Activated CD4-positive, CD25-positive, alpha-beta regulatory T cell (primary cell): ENCODE measurements around the gene RASL10A.

ENCODE experiments used
- DNase-seq, 4 experiments: peaks; one replicate each; lab custom pipeline; 2025; lab: John Stamatoyannopoulos, UW

RASL10A gene

DNA sequence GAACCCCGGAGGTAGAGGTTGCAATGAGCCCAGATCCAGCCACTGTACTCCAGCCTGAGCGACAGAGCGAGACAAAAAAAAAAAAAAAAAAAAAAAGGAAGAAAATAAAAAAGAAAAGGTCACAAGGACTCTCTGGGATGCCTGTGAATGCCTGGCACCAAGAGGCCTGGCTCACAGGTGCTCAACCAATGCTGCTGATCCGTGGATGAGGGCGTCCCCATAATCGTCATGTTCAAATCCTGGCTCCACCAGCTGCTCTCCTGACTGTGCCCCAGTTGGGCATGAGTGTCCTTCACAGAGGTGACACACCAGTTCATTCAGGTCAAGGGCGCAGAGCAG, 9.7 kb downstream of the RASL10A start:
- DNase-seq: no peak

DNA sequence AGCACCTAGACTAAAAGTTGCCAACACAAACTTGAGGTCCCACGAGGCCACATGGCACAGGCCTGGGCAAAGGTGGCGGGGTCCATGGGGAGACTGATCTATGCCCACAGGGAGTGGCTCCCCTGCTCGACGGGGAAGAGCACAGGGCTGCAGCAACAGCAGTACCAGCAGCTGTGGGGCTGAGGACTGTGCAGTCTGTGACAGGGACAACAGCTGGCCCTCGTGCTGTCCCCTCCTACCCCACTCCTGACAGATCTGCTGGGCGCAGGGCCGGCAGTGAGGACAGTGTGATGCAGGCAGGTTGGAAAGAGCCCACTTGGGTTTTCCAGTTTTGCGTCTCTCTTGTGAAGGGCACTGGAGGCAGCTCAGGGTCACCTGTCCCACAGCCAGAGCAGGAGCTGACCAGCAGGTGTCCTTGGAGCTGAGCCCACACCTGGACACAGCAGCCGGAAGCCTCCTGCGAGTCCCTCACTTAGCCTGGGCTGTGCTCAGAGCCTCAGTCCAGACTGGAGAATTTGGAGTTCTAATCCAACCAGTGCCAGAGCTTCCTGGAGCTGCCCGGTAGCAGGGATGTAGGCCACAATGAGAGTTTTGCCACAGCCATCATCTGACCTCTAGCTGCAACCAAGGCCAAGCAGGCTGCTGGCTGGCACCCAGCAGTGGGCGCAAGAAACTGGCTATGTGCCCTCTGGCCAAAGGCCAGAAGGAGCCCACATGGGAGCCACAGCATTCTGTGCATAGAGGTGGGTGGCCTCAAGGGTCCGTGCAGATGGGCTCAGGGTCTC, 12.6 kb downstream of the RASL10A start:
- no peak for DNase-seq

DNA sequence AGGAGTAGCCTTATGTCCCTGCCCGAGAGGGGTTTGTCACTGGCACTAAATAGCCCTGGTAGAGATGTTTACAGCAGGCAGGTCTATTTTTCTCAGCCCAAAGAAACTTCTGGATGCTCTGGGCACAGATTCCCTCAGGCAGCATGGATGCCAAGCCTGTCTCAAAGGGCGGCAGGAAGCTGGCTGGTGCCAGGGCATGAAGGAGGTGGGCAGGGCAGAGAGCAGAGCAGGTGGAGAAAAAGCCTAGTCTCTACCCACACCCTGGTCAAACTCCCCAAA, 13.2 kb downstream of the RASL10A start:
- DNase-seq: no peak

DNA sequence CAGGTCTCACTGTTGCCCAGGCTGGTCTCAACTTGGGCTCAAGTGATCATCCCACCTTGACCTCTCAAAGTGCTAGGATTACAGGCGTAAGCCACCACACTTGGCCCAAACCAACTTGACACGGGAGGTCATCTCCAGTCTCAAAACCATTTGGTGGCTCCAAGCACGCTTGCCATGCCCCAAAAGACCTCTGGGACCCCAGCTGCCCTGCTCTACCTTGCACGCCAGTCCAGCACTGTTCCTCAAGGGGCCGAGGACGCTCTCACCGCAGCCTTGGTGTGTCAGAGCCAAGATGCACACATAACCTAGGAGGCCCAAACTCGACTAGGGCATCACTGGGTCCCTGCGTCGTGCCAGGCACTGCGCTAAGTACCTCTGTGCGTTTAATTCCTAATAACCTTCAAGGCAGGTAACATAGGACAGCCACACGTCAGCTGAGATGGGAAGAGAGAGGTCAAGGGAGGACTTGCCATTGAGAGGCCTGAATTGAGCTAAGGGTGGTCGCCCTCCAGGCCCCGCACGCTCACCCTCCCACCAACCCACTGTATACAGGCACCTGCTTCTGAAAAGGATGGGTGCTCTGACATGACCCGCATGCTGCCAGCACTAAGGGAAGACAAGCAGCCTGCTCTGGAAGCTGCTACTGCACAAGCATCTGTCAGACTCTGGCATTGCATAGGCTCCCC, 13.6 kb downstream of the RASL10A start:
- DNase-seq: no peak

DNA sequence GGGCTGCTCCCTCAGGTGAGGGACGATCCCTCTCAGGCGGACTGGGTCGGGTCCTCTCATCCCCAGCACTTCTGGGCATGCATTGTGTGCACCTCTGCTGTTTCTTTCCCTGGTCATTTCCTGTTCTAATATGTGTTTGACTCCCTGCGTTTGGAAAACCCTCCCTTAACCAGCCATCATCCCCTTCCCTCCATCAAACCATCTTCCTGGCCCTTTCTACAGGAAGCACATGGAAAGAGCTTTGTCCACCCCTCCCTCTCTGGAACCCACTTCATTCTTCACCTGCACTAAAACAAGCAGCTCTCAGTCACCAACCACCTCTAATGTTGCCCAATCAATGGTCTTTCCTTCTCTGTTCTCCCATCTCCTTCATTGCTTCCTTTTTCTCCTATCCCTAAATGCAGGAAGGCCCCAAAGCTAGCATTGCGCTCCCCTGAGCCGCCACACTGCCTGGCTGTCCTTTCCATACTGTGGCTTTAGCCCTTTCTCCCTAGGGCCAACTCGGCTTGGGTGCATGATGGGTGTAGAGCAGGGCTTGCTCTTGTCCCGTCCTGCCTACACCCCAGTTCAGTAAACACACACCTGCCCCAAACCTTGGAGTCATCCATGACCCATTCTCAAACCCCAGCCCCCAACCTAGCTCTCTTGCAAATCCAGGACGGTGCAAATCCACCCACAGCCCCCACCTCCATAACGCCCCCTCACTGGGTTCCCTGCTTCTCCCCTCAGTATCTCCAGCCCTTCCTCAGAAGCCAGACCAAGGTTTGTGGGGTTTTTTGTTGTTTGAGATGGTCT, 14.5 kb downstream of the RASL10A start:
- no peak for DNase-seq

DNA sequence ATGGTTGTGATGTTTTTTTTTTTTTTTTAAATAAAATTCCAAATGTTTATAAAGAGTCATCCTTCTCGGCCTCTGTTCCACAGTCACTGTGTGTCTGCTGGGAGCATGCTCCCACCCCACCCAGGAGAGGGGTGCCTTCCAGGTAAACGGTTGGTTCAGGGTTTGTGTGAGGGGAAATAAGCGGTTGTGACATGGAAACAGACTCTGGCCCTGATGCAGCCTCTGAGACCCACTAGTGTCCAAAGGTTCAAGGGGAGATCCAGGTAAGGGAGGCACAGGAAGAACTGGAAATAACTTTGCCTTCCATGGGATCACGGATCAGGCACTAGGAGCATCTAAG, 15.1 kb downstream of the RASL10A start:
- no peak for DNase-seq

DNA sequence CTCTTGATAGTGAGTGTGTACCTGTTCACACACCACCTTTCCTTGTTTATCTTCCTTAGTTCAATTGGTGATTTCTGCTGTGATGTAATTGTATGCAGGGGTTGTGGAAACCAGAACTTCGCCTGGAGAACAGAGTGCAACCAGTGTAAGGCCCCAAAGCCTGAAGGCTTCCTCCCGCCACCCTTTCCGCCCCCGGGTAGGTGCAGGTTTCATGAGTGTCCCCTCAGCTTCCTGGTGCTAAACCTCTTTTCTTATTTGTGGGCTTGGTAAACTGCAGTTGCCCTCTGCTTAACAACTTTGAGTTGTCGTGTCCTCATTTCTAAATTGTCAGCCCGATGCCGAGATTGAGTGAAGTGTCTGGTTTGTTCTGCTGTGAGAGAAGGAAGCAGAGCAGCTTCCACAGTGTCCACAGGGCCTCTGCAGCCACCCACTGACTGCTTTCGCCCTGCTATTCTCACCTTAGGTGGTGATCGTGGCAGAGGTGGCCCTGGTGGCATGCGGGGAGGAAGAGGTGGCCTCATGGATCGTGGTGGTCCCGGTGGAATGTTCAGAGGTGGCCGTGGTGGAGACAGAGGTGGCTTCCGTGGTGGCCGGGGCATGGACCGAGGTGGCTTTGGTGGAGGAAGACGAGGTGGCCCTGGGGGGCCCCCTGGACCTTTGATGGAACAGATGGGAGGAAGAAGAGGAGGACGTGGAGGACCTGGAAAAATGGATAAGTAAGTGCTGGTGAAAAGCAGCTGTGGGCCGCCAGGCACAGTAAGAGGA, 16.2 kb downstream of the RASL10A start:
- no peak for DNase-seq

DNA sequence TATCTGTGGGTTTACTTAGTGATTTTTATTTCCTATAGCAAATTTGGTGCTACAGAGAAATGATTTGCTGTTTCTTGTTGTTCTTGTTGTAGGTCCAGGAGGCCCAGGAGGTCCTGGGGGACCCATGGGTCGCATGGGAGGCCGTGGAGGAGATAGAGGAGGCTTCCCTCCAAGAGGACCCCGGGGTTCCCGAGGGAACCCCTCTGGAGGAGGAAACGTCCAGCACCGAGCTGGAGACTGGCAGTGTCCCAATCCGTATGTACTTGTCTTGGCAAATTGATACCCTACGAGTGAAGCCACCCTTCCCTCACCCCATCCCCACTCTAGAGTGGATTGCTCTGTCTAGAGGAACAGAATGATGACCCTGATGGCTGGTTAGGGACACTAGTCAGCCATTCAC, 16.9 kb downstream of the RASL10A start:
- DNase-seq: no peak

DNA sequence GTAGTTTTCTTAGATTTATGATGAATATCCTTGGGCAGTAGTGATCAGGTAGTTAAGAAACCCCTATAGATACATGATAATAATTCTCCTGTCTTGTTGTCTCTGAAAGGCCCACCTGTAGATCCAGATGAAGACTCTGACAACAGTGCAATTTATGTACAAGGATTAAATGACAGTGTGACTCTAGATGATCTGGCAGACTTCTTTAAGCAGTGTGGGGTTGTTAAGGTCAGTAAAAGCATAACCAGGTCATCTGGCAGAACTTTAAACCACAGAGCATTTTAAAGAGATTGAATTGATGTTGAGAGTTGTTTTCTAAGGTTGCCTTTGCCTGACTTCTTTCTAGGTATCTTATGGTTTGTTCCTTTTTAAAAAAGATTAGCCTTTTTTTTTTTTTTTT, 23.1 kb downstream of the RASL10A start:
- no peak for DNase-seq

DNA sequence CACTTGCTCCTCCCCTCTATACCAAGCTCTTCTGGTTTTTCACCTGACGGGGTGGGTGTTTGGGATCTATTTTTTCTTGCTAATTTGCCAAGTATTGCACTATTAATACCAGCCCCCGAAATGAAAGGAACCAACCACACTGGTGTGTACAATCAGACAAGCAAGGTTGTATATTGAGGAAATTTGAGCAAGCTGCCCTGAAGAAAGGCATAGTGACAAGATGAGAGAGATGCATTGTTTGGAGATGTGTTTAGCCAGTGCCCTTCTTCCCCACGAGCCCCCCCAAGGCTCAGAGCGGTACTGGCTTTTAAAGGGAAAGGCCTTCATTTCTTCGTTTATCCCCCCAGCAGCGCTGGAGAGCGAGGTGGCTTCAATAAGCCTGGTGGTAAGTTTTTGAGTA, 24.3 kb downstream of the RASL10A start:
- DNase-seq: no peak

DNA sequence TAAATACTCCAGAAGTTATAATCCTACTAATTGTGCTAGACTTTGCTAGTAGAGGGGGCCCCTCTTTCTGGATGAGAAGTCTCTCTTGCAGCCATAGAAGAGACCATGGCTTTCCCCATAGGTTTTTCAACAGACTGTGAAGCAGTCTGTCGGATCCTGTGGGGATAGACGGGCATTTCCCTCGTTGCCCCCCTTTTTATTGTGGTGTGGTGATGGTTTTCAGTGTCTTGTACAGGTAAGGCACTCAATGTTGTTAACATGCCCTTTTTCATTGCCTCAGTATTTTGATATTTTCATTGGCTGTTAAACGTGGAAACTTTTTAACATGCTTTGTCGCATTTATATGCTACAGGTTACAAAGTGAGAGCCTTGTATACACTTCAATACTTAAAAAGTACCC, 25.4 kb downstream of the RASL10A start:
- no peak for DNase-seq

DNA sequence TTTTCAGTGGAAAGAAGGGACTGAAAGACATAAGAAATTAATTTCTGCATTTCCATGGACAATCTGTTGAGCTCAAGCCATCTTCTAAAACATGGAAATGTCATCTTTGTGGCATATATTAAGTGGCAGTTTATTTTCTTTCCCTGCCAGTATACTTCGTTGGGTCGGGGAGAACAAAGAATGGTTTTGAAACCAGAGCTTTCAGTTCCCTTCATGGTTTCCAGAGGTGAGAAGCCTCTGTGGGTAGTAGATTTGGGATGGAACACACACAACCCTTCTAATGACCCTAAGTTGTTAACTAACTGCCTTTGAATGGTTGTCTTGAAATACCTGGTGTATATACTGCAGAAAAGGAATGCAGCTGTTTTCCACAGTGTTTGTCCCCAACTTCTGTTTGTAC, 26.7 kb downstream of the RASL10A start:
- DNase-seq: no peak

DNA sequence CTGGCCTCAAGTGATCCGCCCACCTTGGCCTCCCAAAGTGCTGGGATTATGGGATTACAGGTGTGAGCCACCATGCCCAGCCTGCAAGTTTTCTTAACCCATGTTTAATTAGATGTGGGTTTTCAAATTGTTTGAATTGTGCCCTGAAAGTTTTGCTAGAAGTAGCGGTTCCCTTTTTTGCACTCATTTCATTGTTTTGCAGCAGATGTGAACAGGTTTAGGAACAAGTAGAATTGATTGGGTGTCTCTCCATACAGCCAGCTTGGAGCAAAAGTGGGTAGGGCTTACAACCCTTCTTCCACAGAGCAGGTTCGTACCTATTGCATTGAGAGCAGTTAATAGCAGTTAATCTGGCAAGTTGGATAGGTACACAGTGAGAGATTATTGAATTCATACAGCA, 31.3 kb downstream of the RASL10A start:
- DNase-seq: no peak

DNA sequence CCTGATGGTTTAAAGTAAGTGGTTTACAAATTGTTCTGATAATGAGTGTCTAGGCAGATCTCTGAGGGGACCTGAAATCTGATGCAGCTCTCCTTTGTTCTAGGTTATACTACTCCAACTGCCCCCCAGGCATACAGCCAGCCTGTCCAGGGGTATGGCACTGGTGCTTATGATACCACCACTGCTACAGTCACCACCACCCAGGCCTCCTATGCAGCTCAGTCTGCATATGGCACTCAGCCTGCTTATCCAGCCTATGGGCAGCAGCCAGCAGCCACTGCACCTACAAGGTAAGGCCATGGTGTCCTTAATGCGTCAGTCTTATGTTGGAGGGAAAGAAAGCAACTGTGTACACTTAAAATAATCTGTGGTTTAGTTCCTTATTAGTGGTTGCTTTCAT, 37.6 kb downstream of the RASL10A start:
- no peak for DNase-seq

DNA sequence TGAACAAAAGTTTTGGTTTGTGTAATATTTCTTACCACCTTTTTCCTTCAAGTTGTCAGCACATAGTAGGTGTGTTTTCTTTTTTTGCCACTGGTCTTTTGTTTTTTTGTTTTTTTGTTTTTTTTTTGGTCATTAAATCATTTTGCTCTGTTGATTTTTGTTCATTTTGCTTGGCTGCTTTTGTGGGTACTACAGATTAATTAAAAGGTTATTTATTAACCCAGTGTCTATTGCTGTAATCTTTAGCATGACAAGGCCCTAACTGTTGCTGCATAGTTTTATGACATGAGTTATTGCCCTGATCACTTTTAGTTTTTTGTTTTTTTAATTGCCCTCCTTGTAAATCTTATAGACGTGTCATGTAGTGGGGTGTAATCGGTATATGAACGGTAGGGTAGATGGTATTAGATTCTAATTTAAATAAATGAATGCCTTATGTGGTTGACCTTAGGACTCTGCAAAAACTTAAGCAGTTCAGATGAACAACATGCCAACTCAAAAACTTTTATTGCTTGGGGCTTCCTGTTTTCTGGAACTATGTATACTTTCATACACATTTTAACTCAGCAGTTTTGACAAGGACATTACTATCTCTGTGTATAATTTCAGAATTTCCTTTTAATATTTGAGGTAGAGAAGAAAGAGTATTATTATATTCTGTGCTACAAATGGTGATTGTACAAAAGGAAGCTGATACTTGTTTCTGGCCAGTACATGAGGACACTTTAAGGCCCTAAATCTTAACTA, 39.5 kb downstream of the RASL10A start:
- DNase-seq: no peak

DNA sequence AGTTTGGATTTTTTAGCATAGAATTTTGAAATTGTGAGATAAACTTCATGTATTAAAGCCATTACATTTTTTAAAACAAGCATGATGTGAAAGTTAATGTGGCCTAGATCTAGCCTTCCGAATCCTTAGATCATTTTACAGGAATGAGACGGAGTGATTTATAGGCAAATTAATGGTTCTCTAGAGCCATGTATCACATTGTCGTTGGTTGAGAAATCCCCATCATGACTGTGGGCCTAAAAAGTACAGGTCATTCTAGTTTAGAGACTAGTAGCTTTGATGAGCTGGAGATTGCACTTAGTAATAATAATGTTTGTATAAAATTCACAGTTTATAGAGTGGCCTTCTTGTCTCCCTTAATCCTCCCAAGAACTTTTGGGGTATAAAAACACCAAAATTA, 40.3 kb downstream of the RASL10A start:
- DNase-seq: no peak

DNA sequence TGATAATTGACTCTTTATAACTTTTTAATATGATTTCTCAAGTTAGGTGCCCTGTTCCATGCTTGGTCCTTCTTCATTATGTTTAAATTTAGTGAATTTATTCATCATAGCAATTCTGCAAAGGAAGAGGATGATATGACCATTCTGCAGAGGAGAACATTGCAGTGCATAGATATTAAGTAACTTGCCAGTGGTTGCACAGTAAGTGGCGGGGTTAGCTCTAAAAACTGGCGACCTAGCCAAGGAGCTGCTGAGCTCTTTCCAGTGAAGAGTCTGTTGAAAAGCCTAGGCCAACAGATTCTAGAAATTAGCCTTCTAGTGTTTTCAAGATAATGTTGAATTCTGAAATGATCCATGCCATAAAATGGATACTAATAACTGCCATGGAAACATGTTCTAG, 42.9 kb downstream of the RASL10A start:
- DNase-seq: no peak

DNA sequence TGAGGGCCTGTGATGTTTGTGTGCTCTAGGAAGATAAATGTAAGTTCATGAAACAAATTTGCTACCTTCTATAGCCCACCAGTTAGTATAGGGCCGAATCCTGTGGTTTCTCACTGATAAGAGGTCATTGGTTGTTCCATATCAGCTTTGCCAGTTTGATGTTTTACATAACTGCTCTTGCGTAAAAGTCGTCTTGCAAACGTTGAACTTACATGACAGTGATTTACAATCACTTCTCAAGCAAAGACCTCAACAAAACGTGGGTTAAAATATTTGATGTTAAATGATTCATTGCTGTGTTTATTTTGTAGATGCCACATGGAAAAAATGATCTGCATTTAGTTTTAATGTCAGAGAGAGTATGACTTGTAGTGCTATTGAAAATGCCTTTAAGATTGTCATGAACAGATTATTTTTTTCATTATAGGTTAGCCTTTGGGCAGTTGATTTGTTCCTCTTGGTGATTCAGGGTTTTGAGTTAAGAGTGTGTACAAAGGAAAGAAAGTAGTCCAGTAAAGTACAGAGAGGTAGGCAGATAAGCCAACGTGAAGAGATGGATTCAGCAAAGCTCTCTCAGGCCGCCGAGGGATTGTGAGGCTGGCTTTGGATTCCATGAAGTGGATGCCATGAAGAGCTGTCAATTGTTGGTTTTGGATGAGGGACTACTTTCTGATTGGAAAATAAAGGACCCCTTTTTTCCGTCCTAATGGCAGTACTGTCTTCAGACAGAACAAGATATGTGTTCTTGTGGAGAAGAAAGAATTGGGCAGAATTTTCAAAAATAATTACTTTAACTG, 44.8 kb downstream of the RASL10A start:
- no peak for DNase-seq

DNA sequence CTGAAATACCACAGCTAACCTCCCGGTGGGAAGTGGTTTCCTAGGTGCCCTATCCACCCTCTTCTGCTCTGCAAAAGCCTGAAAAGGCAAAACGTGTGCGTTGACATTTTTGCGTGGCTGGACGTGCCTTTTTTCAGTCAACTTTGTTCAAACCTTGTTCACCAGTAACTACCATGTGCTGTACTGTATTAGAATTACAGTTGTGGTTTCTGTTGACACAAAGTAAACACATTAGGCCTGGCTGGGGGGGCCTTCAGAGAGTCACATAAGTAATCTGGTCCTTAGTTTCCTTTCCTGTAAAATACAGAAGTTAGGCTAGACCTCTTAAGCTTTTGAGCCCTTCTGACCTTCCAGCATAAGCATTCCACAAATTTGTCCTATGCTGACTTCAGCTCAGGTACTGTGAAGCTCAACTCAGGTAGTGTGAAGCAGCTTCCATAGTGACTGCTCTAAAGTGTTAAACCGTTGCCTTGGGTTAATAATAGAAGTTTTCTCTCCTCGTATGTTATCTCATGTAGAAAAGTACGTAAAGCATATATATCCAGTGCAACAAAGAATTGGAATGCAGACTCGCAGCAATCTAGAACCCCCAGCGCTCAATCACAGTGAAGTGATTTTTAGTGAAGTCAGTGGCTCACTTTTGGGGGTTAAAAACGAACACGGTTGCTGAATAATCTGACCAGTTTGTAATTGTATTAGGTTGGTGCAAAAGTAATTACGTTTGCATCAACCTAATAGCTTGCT, 45.6 kb downstream of the RASL10A start:
- DNase-seq: no peak

DNA sequence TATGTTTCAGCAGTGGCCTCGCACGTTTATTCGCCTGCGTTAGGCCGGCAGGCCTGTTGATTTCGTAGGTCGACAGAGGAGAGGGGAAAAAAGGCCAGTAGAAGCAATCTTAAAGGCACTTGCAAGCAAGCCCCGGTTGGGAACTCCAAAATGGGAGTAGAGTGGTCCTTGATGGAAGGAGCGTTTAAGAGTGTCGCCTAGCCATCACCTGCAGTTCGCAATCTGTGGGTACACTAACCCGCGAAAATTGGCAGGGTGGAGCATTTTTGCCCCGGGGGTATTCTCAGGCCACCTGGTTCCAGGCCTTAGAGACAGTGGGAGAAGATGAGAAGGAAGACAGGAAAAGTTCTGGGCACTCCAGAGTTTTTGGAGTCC, 46.3 kb downstream of the RASL10A start:
- no peak for DNase-seq
